MCF 10A (cell line): ENCODE results near the gene PACSIN2. TPM values are rescaled to one million over a fixed set of nuclear protein-coding genes. Genes with fewer than 3 reads are reported as not detected.

ENCODE experiments used
- BruUV-seq: library from RNA; stranded (reverse); fragments of 400-500 nt; replicated peaks from 2 replicates; lab custom pipeline; 2021; lab: Mats Ljungman, UMichigan
- CTCF ChIA-PET: fragments of 300-600 bp; sonication (Branson Sonifier 250); formaldehyde crosslinking; extraction: SDS; loops from one replicate; lab custom pipeline; 2021; ENCODE audit warnings: antibody characterized with exemption, inconsistent platforms; lab: Yijun Ruan, JAX
- POLR2A ChIA-PET: fragments of 300-600, 350-650 bp; sonication (Branson Sonifier 250); formaldehyde crosslinking; extraction: SDS; loops from one replicate; lab custom pipeline; 2020; ENCODE audit warnings: antibody characterized with exemption, inconsistent platforms; lab: Yijun Ruan, JAX
- DNase-seq: peaks from one replicate; pipeline ENCODE4 v3.0.0-alpha.2; 2018; ENCODE audit not compliant: unreplicated experiment
- H3K27ac Mint-ChIP-seq: one replicate; pipeline ENCODE4 v1.8.0; 2022; ENCODE audit warnings: mild to moderate bottlenecking, low read depth, mixed read lengths; ENCODE audit not compliant: unreplicated experiment
- H3K27me3 Mint-ChIP-seq: one replicate; pipeline ENCODE4 v1.8.0; 2022; ENCODE audit warnings: mixed read lengths; ENCODE audit not compliant: insufficient read depth, unreplicated experiment
- H3K36me3 Mint-ChIP-seq: one replicate; pipeline ENCODE4 v1.8.0; 2022; ENCODE audit warnings: mild to moderate bottlenecking, moderate library complexity, mixed read lengths; ENCODE audit not compliant: insufficient read depth, unreplicated experiment
- H3K4me1 Mint-ChIP-seq: one replicate; pipeline ENCODE4 v1.8.0; 2022; ENCODE audit warnings: mixed read lengths; ENCODE audit not compliant: insufficient read depth, unreplicated experiment
- H3K4me3 Mint-ChIP-seq: one replicate; pipeline ENCODE4 v1.8.0; 2022; ENCODE audit warnings: mild to moderate bottlenecking, moderate library complexity, mixed read lengths; ENCODE audit not compliant: unreplicated experiment
- H3K9me3 Mint-ChIP-seq: one replicate; pipeline ENCODE4 v1.8.0; 2022; ENCODE audit warnings: mixed read lengths; ENCODE audit not compliant: unreplicated experiment
- intact Hi-C: fragments of 100-400 bp; cut with micrococcal nuclease; formaldehyde crosslinking; loops from 2 replicates; pipeline ENCODE4 v1.14.1; 2022
- total RNA-seq: library from RNA; stranded (reverse); gene quantifications from 2 replicates; pipeline ENCODE4 v1.2.3, GENCODE V29; 2022
- TF ChIP-seq, protein P1 (sequence below): fragments of 200-600 bp; IDR thresholded peaks from one replicate; pipeline ENCODE4 v1.8.0; 2022; ENCODE audit warnings: antibody characterized with exemption, mild to moderate bottlenecking; ENCODE audit not compliant: unreplicated experiment

Gene PACSIN2
- total RNA-seq, 1 experiment from 2014 or later: 67.3 TPM

DNA sequence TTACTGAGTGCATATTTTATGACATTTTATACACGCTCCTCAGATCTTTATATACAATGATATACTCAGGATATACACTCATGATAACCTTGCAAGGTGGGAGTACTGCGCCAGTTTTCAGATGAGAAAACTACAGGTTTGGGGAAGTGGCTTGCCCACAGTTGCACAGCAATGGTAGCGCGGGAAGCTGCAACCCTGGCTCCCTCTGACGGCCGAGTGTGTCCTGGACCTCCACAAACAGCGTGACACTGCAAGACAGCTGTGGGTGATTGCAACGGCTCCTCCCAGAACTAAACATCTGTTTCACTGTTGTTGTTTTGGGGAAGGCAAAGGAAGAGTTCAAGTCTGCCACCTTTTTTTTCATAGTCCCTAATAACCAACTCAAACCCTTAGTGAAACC, 47.0 kb downstream of the PACSIN2 start:
- CTCF ChIA-PET: no interaction called here

DNA sequence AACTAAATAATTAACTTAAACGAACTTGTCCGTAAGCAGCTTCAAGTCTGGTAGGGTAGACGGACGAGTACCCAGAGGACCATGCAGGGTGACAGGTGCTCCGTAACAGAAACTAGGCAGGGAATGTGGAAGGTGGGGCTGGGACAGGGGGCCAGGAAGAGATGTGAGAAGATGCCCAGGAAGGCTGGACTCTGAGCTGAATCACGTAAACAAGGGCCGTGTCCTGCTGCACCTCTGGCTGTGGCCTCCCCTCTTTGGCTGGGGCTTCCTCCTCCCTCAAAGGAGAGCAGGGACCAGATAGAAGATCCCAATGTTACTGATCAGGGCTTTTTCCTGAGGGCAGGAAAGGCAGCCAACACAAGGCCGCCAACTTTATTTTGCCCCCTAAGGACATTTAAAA, 47.9 kb downstream of the PACSIN2 start:
- BruUV-seq: no TSS peak
- H3K27me3 Mint-ChIP-seq: no peaks in the 10 kb centered on the region
- peaks cover 32% of the 10 kb centered on the region for H3K4me1 Mint-ChIP-seq
- POLR2A ChIA-PET: interaction anchor here (0.6 kb wide), 1 partner anchor 197 kb away, joined by 3 read pairs; no protein-coding TSS in a partner anchor
- DNase-seq: no peak
- no peaks in the 10 kb centered on the region for H3K9me3 Mint-ChIP-seq
- TF ChIP-seq, protein P1, sequence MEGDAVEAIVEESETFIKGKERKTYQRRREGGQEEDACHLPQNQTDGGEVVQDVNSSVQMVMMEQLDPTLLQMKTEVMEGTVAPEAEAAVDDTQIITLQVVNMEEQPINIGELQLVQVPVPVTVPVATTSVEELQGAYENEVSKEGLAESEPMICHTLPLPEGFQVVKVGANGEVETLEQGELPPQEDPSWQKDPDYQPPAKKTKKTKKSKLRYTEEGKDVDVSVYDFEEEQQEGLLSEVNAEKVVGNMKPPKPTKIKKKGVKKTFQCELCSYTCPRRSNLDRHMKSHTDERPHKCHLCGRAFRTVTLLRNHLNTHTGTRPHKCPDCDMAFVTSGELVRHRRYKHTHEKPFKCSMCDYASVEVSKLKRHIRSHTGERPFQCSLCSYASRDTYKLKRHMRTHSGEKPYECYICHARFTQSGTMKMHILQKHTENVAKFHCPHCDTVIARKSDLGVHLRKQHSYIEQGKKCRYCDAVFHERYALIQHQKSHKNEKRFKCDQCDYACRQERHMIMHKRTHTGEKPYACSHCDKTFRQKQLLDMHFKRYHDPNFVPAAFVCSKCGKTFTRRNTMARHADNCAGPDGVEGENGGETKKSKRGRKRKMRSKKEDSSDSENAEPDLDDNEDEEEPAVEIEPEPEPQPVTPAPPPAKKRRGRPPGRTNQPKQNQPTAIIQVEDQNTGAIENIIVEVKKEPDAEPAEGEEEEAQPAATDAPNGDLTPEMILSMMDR: no peak
- CTCF ChIA-PET: no interaction called here
- no peak overlapping the region for H3K4me3 Mint-ChIP-seq
- H3K36me3 Mint-ChIP-seq: peaks cover 24% of the 10 kb centered on the region
- intact Hi-C loops: no loop called here
- H3K27ac Mint-ChIP-seq: no peak overlapping the region

More for the DNA sequence above, 47.0 kb downstream of the PACSIN2 start:
- BruUV-seq: no TSS peak
- Mint-ChIP-seq H3K27me3 (no peaks in the 10 kb centered on the region), H3K4me3 (no peak overlapping the region), H3K4me1 (peaks cover 27% of the 10 kb centered on the region), H3K36me3 (peaks cover 22% of the 10 kb centered on the region), H3K9me3 (no peaks in the 10 kb centered on the region), H3K27ac (no peak overlapping the region)
- DNase-seq: no peak
- intact Hi-C loops: no loop called here
- TF ChIP-seq, protein P1: no peak
- POLR2A ChIA-PET: interaction anchor here (0.8 kb wide), 1 partner anchor 10 kb away, joined by 3 read pairs; no protein-coding TSS in a partner anchor

DNA sequence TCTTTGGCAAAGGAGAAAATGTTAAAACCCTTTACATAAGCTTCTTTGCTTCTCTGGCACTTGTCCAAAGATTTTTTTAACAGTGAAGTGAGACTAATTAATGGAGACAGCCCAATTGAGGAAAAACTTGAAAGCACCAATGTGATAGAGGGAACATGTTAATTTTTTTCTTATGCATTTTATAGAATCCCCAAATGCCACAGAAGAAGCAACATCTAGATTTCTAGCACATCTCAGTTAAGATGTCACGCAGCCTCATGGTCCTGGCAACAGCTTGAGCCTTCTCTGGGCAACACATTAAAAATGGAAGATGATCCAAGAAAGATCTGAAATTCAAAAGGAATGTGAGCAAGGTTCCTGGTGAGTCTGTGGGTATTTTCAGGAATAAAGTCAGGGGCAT, 48.5 kb downstream of the PACSIN2 start:
- no peak for DNase-seq
- CTCF ChIA-PET: no interaction called here
- intact Hi-C loops: no loop called here
- Mint-ChIP-seq H3K9me3 (no peaks in the 10 kb centered on the region), H3K27ac (no peak overlapping the region), H3K4me3 (no peak overlapping the region), H3K4me1 (peaks cover 37% of the 10 kb centered on the region), H3K27me3 (no peaks in the 10 kb centered on the region), H3K36me3 (peaks cover 24% of the 10 kb centered on the region)
- POLR2A ChIA-PET: interaction anchor here (0.6 kb wide), 1 partner anchor 197 kb away, joined by 3 read pairs; no protein-coding TSS in a partner anchor
- TF ChIP-seq, protein P1: no peak
- no TSS peak for BruUV-seq

DNA sequence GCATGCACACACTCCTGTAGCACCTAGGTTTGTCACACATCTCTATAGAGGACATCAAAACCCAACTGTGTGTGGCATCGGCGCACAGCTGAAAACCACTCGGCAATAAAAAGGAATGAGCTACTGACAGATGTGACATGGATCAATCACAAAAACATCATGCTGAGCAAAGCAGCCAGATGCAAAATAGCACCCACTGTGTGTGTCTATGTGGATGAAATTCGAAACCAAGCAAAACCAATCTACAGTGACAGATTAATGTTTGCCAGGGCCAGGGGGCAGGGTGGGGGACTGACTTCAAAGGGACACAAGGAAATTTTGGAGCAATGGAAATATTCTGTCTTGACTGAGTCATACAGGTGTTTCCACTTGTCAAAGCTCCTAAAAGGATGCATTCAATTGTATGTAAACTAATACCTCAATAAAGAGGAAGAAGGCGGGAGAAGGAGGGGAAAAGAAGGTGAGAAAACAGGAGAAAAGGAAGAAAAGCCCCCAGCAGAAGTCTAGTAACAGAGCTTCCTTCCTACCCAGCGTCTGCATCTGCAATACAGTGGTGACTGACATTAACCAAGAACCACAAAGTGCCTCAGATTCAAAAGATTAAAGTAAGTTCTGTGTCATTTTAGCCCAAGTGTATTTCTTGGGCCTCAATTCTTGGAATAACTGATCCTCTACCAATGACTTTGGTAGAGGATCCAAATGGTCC, 49.8 kb downstream of the PACSIN2 start:
- Mint-ChIP-seq H3K9me3 (no peaks in the 10 kb centered on the region), H3K27me3 (no peaks in the 10 kb centered on the region), H3K36me3 (peaks cover 24% of the 10 kb centered on the region), H3K27ac (no peak overlapping the region), H3K4me3 (no peak overlapping the region), H3K4me1 (peaks cover 36% of the 10 kb centered on the region)
- BruUV-seq: no TSS peak
- TF ChIP-seq, protein P1: no peak
- ChIA-PET POLR2A (interaction anchor here (0.7 to 2.1 kb wide), 3 partner anchors 16 to 38 kb away, joined by 3 to 11 read pairs (median 4); no protein-coding TSS in a partner anchor), CTCF (interaction anchor here (0.5 to 1.5 kb wide), 4 partner anchors 24 to 242 kb away, joined by 3 to 4 read pairs (median 4); no protein-coding TSS in a partner anchor)
- intact Hi-C loops: no loop called here
- peak; percentile 52 for DNase-seq
